Endometrium (tissue), 2 donors: ENCODE measurements around the gene PSMA7.

Source experiments
- FAIRE-seq: peaks from 2 replicates; lab custom pipeline; 2012; peaks lifted over from hg19 to GRCh38; lab: Jason Lieb, UNC
- donor health status: control.
- donor health status: control.

Gene PSMA7

DNA sequence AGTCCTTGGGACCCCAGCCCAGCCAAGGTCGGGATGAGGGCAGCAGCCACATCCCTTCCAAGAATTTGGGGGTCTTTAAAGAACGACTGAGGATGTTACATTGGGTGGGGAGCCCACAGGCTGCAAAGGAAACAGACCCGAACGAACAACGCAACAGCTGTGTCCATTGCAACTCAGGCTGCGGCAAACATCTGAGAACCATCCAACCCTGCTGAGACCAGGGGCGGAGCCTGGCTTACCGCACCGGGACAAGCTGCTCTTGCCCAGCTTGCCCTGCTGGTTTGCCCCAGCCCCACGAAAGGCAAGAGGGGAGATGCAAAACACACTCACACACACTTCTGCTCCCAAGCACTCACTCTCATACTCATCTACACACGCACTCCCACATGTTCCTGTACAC, 56.0 kb downstream of the PSMA7 start:
- FAIRE-seq: no peak
